Lower lobe of right lung (tissue), 2 donors: ENCODE measurements around the gene GRID1. TPM values are rescaled to one million over a fixed set of nuclear protein-coding genes. Genes with fewer than 3 reads are reported as not detected.
A peak's percentile ranks its signal among the peaks of the same experiment; 100 is the strongest.

Source experiments
- ATAC-seq, 2 donors: fragments of 200-7000 bp; cut with Tn5 transposase; one replicate each; pipeline ENCODE4 v1.9.1; 2020 to 2022; ENCODE audit warnings: mild to moderate bottlenecking in 2 of 2, moderate library complexity in 2 of 2
- DNase-seq: peaks from one replicate; pipeline ENCODE4 v3.0.0-alpha.2; 2020
- H3K27ac ChIP-seq: fragments of 200-600 bp; one replicate; pipeline ENCODE4 v1.8.0; 2022
- H3K27me3 ChIP-seq: fragments of 200-600 bp; one replicate; pipeline ENCODE4 v1.8.0; 2022; ENCODE audit warnings: low read depth
- H3K36me3 ChIP-seq: fragments of 200-600 bp; one replicate; pipeline ENCODE4 v1.8.0; 2022; ENCODE audit warnings: mild to moderate bottlenecking
- H3K4me1 ChIP-seq: fragments of 200-600 bp; one replicate; pipeline ENCODE4 v1.8.0; 2022
- H3K4me3 ChIP-seq: fragments of 200-600 bp; one replicate; pipeline ENCODE4 v1.8.0; 2022; ENCODE audit warnings: mild to moderate bottlenecking
- H3K9me3 ChIP-seq: fragments of 200-600 bp; one replicate; pipeline ENCODE4 v1.8.0; 2022
- intact Hi-C: fragments of 100-400 bp; cut with DNase I; formaldehyde crosslinking; loops from one replicate; pipeline ENCODE4 v1.11.0; 2022
- total RNA-seq: library from RNA; stranded (reverse); fragmentation: NEBNext Ultra II Directional; extraction: Animal tissue kit (Norgen Biotek cat#: 25700); gene quantifications from one replicate; pipeline ENCODE4 v1.2.1, GENCODE V29; 2021
- TF ChIP-seq, protein P1 (sequence below): fragments of 200-600 bp; IDR thresholded peaks from one replicate; pipeline ENCODE4 v1.8.0; 2022; ENCODE audit warnings: antibody characterized with exemption, mild to moderate bottlenecking
- donor health status: DM: no; HTN: yes; CAD: no; lungs with severe emphysema.

Gene GRID1
- total RNA-seq, 1 donor from 2014 or later = 2.5 TPM

DNA sequence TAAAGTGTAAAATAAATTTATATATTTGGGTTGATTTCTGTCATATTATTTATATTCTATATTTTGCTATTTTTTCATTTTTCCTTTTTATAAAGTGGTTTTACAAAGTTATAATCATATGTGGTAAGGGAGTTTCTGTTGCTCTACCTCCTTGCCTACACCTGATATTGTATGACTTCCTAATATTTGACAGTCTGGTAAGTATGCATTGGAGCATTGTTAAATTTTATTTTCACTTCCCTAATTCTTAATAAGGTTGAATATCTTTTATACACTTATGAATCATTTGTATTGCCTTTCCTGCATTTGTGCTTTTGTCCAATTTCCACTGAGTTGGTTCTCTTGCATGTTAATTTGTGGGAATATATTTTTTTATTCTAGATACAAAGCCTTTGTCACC is 492.4 kb downstream of the GRID1 start:
- no peak for ATAC-seq
- Histone ChIP-seq H3K36me3 (no peaks in the 10 kb centered on the region), H3K9me3 (no peaks in the 10 kb centered on the region), H3K4me3 (no peak overlapping the region), H3K27me3 (no peaks in the 10 kb centered on the region), H3K4me1 (no peaks in the 10 kb centered on the region), H3K27ac (no peak overlapping the region)
- TF ChIP-seq, protein P1, sequence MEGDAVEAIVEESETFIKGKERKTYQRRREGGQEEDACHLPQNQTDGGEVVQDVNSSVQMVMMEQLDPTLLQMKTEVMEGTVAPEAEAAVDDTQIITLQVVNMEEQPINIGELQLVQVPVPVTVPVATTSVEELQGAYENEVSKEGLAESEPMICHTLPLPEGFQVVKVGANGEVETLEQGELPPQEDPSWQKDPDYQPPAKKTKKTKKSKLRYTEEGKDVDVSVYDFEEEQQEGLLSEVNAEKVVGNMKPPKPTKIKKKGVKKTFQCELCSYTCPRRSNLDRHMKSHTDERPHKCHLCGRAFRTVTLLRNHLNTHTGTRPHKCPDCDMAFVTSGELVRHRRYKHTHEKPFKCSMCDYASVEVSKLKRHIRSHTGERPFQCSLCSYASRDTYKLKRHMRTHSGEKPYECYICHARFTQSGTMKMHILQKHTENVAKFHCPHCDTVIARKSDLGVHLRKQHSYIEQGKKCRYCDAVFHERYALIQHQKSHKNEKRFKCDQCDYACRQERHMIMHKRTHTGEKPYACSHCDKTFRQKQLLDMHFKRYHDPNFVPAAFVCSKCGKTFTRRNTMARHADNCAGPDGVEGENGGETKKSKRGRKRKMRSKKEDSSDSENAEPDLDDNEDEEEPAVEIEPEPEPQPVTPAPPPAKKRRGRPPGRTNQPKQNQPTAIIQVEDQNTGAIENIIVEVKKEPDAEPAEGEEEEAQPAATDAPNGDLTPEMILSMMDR = no peak
- DNase-seq = no peak
- intact Hi-C loops = no loop called here

DNA sequence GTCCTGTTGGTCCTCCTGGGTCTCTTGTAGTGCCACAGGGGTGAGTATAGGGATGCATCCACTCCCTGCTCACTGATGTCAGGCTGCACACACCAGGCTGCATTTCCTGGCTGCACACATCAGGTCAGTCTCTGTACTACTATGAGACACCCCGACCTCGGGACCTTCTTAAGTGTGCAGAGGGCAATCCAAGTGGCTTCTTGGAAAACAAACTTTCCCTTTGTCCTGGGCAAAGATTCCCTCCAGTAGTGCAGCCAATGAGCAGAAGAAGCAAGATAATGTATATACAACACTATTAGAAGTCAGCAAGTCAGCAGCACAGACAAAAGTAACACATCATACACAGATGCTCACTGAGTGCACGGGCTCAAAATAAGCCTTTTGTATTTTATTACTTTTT is 493.5 kb downstream of the GRID1 start:
- TF ChIP-seq, protein P1 = no peak
- Histone ChIP-seq H3K27me3 (no peaks in the 10 kb centered on the region), H3K4me3 (no peak overlapping the region), H3K9me3 (no peaks in the 10 kb centered on the region), H3K4me1 (no peaks in the 10 kb centered on the region), H3K36me3 (no peaks in the 10 kb centered on the region), H3K27ac (no peak overlapping the region)
- peak in 1 of 2 donors; percentile 21 for ATAC-seq
- intact Hi-C loops = no loop called here
- no peak for DNase-seq

DNA sequence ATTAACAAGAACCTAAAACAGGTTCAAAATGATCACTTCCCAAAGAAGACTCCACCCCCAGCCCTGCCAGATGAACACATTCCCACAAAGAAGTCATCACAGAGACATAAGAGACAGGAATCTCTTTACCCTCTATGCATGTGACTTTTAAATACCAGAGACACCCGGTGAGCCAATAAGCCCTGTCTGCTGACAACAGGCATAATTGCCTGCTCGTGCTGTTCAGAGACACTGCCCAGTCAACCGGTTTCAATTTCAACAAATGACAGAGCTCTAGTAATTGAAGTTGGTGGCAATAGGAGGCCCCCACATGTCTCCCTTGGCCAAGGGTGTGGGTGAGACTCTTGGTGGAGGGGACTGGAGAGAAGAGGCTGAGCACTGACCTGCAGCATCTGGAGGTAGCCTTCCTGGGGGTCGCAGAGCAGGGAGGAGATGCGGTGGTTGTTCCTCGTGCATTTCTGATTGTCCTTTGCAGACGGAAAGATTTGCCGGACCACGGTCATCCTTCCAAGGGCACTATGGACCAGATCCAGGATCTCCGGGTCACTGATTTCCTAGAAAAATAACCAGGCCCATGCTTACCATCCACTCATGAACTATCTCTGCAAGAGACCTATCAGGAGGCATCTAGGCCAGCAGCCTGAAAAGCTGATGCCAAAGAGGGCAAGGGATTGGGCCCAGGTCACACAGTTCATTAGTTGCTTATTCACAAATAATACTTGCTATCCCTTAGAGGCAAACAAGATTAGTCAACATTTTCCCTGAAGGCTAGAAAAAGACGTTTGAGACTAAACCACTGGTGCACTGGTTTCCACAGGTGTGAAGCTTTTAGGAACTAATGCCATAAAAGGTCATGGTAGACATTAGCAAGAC is 497.7 kb downstream of the GRID1 start:
- Histone ChIP-seq H3K4me1 (no peaks in the 10 kb centered on the region), H3K4me3 (no peak overlapping the region), H3K9me3 (no peaks in the 10 kb centered on the region), H3K27me3 (no peaks in the 10 kb centered on the region), H3K27ac (no peak overlapping the region), H3K36me3 (no peaks in the 10 kb centered on the region)
- intact Hi-C loops = no loop called here
- TF ChIP-seq, protein P1 = no peak
- DNase-seq (no peak), ATAC-seq (no peak)

DNA sequence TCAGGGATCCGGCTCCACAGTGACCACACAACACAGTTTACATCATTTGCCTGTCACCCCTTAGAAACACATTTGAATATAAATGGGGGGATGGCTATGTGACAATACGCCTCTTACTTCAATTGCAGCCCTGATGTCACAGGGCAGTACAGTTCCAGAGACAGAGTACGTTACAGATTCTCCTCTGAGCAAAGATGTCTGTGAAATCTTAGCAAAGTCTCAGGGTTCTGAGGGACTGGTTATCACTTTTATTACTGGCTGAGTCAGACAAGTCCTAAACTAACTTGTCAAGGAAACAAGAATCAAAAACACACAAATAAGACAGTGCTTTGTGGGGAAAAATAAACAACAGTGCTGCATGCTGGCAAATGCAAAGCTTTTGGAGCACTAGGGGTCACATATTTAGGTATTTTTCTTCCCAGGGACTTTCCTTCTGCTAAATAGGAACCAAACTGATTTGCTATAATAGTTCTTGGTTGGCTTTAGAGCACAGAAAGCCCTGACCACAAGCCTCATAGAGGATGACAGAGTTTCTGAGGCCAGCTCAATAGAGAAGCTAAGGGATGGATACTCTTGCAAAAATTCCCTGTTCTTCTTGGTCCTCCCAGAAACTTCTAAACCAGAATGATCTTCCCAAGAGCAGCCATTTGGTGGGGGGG is 501.6 kb downstream of the GRID1 start:
- H3K4me3 ChIP-seq = no peak overlapping the region
- no peaks in the 10 kb centered on the region for H3K9me3 ChIP-seq
- no peaks in the 10 kb centered on the region for H3K36me3 ChIP-seq
- no peak overlapping the region for H3K27ac ChIP-seq
- DNase-seq = no peak
- no peak for ATAC-seq
- TF ChIP-seq, protein P1 = no peak
- intact Hi-C loops = no loop called here
- no peaks in the 10 kb centered on the region for H3K4me1 ChIP-seq
- no peaks in the 10 kb centered on the region for H3K27me3 ChIP-seq

DNA sequence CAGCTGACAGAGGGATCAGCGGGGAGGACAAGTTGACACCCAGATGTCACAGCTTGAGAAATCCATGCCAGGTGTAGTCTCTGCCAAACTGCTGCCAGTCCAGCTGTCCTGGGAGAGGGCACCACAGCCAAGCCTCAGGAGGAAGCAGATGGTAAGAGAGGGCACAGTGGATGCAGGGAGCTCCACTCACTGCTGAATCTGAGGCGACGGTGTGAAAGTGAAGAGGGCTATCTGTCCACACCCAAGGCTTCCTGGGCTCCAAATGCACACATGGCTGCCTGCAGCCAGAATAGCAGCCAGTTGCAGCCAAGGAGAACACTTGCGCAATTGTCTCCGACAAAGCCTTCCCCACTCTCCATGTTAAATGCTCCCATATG is 502.4 kb downstream of the GRID1 start:
- DNase-seq (no peak), ATAC-seq (no peak)
- no peaks in the 10 kb centered on the region for H3K27me3 ChIP-seq
- H3K9me3 ChIP-seq = no peaks in the 10 kb centered on the region
- H3K36me3 ChIP-seq = no peaks in the 10 kb centered on the region
- no peak overlapping the region for H3K4me3 ChIP-seq
- TF ChIP-seq, protein P1 = no peak
- intact Hi-C loops = no loop called here
- H3K4me1 ChIP-seq = no peaks in the 10 kb centered on the region
- no peak overlapping the region for H3K27ac ChIP-seq
